SK-N-SH (cell line): Measurements from ENCODE around the gene EIF2D. TPM values are rescaled to one million over a fixed set of nuclear protein-coding genes. Genes with fewer than 3 reads are reported as not detected.

Source experiments
- CTCF ChIP-seq: fragments of 200-600 bp; sonication (generic); IDR thresholded peaks from 2 replicates; pipeline ENCODE4 v1.6.1; 2017; ENCODE audit warnings: antibody characterized with exemption, mild to moderate bottlenecking, moderate library complexity
- FOSL2 ChIP-seq: IDR thresholded peaks from 2 replicates; pipeline ENCODE4 v1.4.0; 2012; ENCODE audit warnings: low read depth, mild to moderate bottlenecking, moderate library complexity, borderline replicate concordance
- GABPA ChIP-seq: IDR thresholded peaks from 2 replicates; pipeline ENCODE4 v1.4.0; 2012; ENCODE audit warnings: low read depth, mild to moderate bottlenecking
- REST ChIP-seq: IDR thresholded peaks from 2 replicates; pipeline ENCODE4 v1.6.1; 2012; ENCODE audit warnings: mild to moderate bottlenecking, low read depth, low read length, moderate library complexity
- RXRA ChIP-seq: IDR thresholded peaks from 2 replicates; pipeline ENCODE4 v1.4.0; 2012; ENCODE audit warnings: low read depth, mild to moderate bottlenecking, borderline replicate concordance
- TAF1 ChIP-seq: IDR thresholded peaks from 2 replicates; pipeline ENCODE4 v1.6.1; 2012; ENCODE audit warnings: low read depth, mild to moderate bottlenecking, low read length, moderate library complexity, borderline replicate concordance
- TEAD4 ChIP-seq: IDR thresholded peaks from 2 replicates; pipeline ENCODE4 v1.4.0; 2012; ENCODE audit warnings: mild to moderate bottlenecking, borderline replicate concordance; ENCODE audit not compliant: insufficient read depth
- YY1 ChIP-seq: IDR thresholded peaks from 2 replicates; pipeline ENCODE4 v1.4.0; 2012; ENCODE audit warnings: low read depth, mild to moderate bottlenecking
- polyA plus RNA-seq, 3 experiments: library from polyadenylated mRNA; depleted of rRNA; stranded (reverse); fragments of >200 nt; gene quantifications; 2 replicates each; pipeline ENCODE4 v1.2.3, GENCODE V29; 2012
- TF ChIP-seq, protein P1 (sequence below): IDR thresholded peaks from 2 replicates; pipeline ENCODE4; 2012
- TF ChIP-seq, protein P2 (sequence below): fragments of 150-350 bp; IDR thresholded peaks from 2 replicates; pipeline ENCODE4 v1.6.1; 2016; ENCODE audit warnings: mild to moderate bottlenecking, low read depth, low read length
- TF ChIP-seq, protein P3 (sequence below): IDR thresholded peaks from 2 replicates; pipeline ENCODE4 v1.4.0; 2012; ENCODE audit warnings: low read depth

The EIF2D gene
- polyA plus RNA-seq, 1 of the 3 experiments (the other 2 are of a cell fraction): 59.5 TPM

GRCh38 chr1:206612129-206612876 is at the start of gene EIF2D (continued):
- TF ChIP-seq REST: peak; percentile 72; the same call in 1 of the 2 replicates
- TF ChIP-seq GABPA: peak; percentile 62
- TF ChIP-seq FOSL2: no peak; the same call in 1 of the 2 replicates
- TF ChIP-seq YY1: peak; percentile 99
- TF ChIP-seq, protein P1, sequence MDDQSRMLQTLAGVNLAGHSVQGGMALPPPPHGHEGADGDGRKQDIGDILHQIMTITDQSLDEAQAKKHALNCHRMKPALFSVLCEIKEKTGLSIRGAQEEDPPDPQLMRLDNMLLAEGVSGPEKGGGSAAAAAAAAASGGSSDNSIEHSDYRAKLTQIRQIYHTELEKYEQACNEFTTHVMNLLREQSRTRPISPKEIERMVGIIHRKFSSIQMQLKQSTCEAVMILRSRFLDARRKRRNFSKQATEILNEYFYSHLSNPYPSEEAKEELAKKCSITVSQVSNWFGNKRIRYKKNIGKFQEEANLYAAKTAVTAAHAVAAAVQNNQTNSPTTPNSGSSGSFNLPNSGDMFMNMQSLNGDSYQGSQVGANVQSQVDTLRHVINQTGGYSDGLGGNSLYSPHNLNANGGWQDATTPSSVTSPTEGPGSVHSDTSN: peak; percentile 28; the same call in 1 of the 2 replicates
- no peak for TF ChIP-seq RXRA
- TF ChIP-seq TEAD4: 0 out of 2 replicates have a peak, but pooled peaks have one; percentile 46
- TF ChIP-seq, protein P2, sequence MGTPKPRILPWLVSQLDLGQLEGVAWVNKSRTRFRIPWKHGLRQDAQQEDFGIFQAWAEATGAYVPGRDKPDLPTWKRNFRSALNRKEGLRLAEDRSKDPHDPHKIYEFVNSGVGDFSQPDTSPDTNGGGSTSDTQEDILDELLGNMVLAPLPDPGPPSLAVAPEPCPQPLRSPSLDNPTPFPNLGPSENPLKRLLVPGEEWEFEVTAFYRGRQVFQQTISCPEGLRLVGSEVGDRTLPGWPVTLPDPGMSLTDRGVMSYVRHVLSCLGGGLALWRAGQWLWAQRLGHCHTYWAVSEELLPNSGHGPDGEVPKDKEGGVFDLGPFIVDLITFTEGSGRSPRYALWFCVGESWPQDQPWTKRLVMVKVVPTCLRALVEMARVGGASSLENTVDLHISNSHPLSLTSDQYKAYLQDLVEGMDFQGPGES: no peak
- TF ChIP-seq CTCF: peak; percentile 77
- TF ChIP-seq, protein P3, sequence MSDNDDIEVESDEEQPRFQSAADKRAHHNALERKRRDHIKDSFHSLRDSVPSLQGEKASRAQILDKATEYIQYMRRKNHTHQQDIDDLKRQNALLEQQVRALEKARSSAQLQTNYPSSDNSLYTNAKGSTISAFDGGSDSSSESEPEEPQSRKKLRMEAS: peak; percentile 85
- TF ChIP-seq TAF1: peak; percentile 98
- TF ChIP-seq, all 33 proteins: peak for 21
